Esophagus muscularis mucosa (tissue), 3 donors: Measurements from ENCODE around the gene GRWD1.

Experiments
- POLR2AphosphoS5 ChIP-seq, 2 donors: sonication (generic); formaldehyde crosslinking; IDR thresholded peaks; one replicate each; pipeline ENCODE4 v1.6.1; 2017; ENCODE audit warnings: antibody characterized with exemption in 2 of 2
- TF ChIP-seq, protein P1 (sequence below), 3 experiments: fragments of 200-600 bp in 2 of 3; fragments of 450-650 bp in 1 of 3; sonication (generic) in 2 of 3; IDR thresholded peaks; one replicate each; pipeline ENCODE4 v1.5.1; 2017 to 2019; ENCODE audit warnings: antibody characterized with exemption in 3 of 3, mild to moderate bottlenecking in 2 of 3, moderate library complexity in 1 of 3

DNA sequence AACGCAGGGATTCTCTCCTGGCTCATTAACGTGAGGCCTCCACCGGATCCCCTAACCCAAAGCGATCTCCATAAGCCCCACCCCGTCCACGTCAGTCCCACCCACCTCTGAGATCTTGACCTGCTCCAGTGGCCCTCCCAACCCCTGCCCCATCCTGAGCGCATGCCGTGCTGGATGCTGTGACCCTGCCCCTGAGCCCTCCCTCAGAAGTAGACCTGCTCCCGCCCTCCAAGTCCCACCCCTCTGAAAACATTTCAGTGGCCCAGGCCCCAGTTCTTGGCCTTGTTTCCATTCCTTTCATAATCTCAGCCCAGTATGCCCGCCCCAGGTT lies 46.0 kb downstream of the GRWD1 start:
- TF ChIP-seq, protein P1, sequence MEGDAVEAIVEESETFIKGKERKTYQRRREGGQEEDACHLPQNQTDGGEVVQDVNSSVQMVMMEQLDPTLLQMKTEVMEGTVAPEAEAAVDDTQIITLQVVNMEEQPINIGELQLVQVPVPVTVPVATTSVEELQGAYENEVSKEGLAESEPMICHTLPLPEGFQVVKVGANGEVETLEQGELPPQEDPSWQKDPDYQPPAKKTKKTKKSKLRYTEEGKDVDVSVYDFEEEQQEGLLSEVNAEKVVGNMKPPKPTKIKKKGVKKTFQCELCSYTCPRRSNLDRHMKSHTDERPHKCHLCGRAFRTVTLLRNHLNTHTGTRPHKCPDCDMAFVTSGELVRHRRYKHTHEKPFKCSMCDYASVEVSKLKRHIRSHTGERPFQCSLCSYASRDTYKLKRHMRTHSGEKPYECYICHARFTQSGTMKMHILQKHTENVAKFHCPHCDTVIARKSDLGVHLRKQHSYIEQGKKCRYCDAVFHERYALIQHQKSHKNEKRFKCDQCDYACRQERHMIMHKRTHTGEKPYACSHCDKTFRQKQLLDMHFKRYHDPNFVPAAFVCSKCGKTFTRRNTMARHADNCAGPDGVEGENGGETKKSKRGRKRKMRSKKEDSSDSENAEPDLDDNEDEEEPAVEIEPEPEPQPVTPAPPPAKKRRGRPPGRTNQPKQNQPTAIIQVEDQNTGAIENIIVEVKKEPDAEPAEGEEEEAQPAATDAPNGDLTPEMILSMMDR (IDR thresholded peaks at IDR 0.05) = no peak
- TF ChIP-seq POLR2AphosphoS5 (IDR thresholded peaks at IDR 0.05) = no peak
